HFFc6 (cell line): ENCODE measurements around the gene PCDHGA1. TPM values are rescaled to one million over a fixed set of nuclear protein-coding genes. Genes with fewer than 3 reads are reported as not detected.

Experiments used
- DNase-seq: peaks from one replicate; pipeline ENCODE4 v3.0.0-alpha.2; 2018
- H3K27ac Mint-ChIP-seq: 2 replicates; pipeline ENCODE4 v1.8.0; 2020; ENCODE audit warnings: mild to moderate bottlenecking, mixed read lengths
- H3K27me3 Mint-ChIP-seq: 2 replicates; pipeline ENCODE4 v1.8.0; 2021; ENCODE audit warnings: mild to moderate bottlenecking, moderate library complexity, mixed read lengths; ENCODE audit not compliant: insufficient read depth
- H3K36me3 Mint-ChIP-seq: 2 replicates; pipeline ENCODE4 v1.8.0; 2021; ENCODE audit warnings: low read depth, mixed read lengths
- H3K4me1 Mint-ChIP-seq: 2 replicates; pipeline ENCODE4 v1.8.0; 2020; ENCODE audit warnings: low read depth, mixed read lengths
- H3K4me3 Mint-ChIP-seq: 2 replicates; pipeline ENCODE4 v1.8.0; 2020; ENCODE audit warnings: mild to moderate bottlenecking, moderate library complexity, mixed read lengths
- H3K9me3 Mint-ChIP-seq: 2 replicates; pipeline ENCODE4 v1.8.0; 2020; ENCODE audit warnings: mild to moderate bottlenecking, mixed read lengths
- total RNA-seq, 6 experiments: library from RNA; stranded (reverse); fragmentation: NEBNext Ultra II Directional; extraction: Animal tissue kit (Norgen Biotek cat#: 25700); gene quantifications; 2 replicates in 1 of 6; 3 replicates in 5 of 6; pipeline ENCODE4 v1.2.3, GENCODE V29; 2021
- TF ChIP-seq, protein P1 (sequence below): fragments of 200-600 bp; sonication (generic); IDR thresholded peaks from 2 replicates; pipeline ENCODE4 v1.5.0; 2021; ENCODE audit warnings: antibody characterized with exemption, mild to moderate bottlenecking

PCDHGA1 gene
- total RNA-seq, 6 experiments from 2014 or later, result 0.91 to 1.6 (median 1.2) TPM

DNA sequence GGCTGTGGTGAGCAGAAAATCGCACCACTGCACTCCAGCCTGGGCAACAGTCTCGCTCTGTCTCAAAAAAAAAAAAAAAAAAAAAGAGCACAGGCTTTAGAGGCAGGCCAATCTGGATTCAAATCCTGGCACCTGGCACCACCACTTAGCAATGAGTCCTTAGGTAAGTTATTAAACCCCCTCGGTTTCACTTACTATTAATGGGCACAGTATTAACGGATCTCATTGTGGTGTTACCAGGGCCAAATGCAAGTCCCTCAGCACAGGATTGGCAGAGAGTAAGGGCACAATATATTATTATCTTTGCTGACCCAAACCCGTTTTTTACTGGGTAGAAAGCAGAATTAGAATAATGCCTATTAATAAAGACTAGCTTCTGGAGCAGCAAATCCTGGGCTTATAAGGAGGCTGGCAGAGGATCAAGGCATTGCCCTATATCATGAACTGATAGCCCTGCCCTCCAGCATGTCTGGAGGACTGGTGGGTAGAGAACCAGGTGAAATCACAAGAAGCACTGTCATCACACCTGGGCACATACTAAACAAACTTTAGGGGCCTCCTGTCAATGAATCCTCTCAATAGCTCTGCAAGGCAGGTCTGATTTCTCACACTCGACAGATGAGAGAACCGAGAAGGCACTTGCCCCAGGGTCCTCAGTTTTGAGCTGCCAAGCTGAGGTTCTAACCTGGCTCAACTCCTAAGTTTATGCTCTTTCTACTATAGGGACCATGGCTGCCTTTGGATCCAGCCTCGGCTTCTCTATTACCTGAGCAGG lies 176.3 kb downstream of the PCDHGA1 start:
- Mint-ChIP-seq H3K27me3 (peaks cover 11% of the 10 kb centered on the region), H3K9me3 (no peaks in the 10 kb centered on the region), H3K4me1 (peaks cover 43% of the 10 kb centered on the region), H3K27ac (peak overlapping the region; percentile 98), H3K4me3 (peak overlapping the region; percentile 86; the same call in 1 of the 2 replicates), H3K36me3 (peaks cover 27% of the 10 kb centered on the region)
- DNase-seq, result no peak
- TF ChIP-seq, protein P1, sequence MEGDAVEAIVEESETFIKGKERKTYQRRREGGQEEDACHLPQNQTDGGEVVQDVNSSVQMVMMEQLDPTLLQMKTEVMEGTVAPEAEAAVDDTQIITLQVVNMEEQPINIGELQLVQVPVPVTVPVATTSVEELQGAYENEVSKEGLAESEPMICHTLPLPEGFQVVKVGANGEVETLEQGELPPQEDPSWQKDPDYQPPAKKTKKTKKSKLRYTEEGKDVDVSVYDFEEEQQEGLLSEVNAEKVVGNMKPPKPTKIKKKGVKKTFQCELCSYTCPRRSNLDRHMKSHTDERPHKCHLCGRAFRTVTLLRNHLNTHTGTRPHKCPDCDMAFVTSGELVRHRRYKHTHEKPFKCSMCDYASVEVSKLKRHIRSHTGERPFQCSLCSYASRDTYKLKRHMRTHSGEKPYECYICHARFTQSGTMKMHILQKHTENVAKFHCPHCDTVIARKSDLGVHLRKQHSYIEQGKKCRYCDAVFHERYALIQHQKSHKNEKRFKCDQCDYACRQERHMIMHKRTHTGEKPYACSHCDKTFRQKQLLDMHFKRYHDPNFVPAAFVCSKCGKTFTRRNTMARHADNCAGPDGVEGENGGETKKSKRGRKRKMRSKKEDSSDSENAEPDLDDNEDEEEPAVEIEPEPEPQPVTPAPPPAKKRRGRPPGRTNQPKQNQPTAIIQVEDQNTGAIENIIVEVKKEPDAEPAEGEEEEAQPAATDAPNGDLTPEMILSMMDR, result no peak

DNA sequence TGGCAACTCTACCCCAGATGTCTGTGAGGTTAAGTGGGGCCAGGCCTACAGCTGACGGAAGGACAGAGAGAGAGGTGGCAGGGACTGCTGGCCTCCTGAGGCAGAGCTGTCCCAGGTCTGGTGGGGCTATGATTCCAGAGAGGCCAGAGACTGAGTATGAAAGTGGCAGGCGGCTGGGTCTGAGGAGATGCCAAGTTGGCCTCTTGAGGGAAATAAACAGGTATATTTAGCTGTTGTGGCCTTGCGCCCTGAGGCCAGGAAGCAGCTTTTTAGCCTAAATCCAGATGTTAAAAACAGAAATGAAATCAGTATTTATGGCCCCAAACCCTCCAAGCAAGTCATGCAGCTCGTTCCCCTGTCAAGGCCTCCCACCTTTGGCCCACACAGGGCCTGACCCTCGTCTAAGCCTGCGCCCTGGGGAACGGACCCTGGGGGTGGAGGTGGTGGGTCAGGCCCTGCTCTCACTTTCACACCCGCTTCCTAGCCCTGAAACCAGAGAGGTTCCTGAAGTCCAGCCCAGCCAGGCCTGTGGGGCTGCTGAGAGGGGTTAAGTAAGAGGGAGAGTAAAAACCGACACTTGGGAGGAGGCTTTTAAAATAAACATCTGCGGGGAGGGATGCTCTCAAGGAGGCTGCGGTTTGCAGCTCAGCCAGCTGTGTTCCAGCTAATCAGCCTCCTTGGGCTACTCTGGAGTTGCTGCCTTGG lies 177.2 kb downstream of the PCDHGA1 start:
- H3K4me1 Mint-ChIP-seq, result peaks cover 51% of the 10 kb centered on the region
- H3K27me3 Mint-ChIP-seq, result peaks cover 14% of the 10 kb centered on the region
- peaks cover 30% of the 10 kb centered on the region for H3K36me3 Mint-ChIP-seq
- DNase-seq, result peak; percentile 71
- H3K27ac Mint-ChIP-seq, result peak overlapping the region; percentile 98
- H3K9me3 Mint-ChIP-seq, result no peaks in the 10 kb centered on the region
- peak overlapping the region; percentile 86 for H3K4me3 Mint-ChIP-seq
- TF ChIP-seq, protein P1, result no peak

DNA sequence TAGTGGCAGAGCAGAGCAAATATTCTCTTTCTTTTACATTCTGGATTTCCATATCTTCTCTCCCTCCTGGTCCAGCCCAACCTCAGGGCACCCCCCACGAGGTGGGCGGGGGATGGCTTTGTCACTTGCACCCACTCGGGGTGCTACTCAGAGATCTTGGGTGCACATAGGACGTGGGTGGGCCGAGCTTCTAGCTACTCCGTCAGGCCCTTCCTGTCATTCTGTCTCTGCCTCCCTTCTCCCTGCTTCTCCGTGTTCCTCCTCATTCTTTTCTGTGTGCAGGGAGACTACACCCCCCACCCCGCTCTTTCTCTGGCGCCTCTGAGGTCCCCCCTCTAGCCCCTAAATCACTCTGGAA lies 178.1 kb downstream of the PCDHGA1 start:
- DNase-seq, result no peak
- peaks cover 30% of the 10 kb centered on the region for H3K36me3 Mint-ChIP-seq
- H3K27me3 Mint-ChIP-seq, result peaks cover 18% of the 10 kb centered on the region
- H3K9me3 Mint-ChIP-seq, result no peaks in the 10 kb centered on the region
- peaks cover 60% of the 10 kb centered on the region for H3K4me1 Mint-ChIP-seq
- peak overlapping the region; percentile 86 for H3K4me3 Mint-ChIP-seq
- TF ChIP-seq, protein P1, result no peak
- H3K27ac Mint-ChIP-seq, result peak overlapping the region; percentile 98

DNA sequence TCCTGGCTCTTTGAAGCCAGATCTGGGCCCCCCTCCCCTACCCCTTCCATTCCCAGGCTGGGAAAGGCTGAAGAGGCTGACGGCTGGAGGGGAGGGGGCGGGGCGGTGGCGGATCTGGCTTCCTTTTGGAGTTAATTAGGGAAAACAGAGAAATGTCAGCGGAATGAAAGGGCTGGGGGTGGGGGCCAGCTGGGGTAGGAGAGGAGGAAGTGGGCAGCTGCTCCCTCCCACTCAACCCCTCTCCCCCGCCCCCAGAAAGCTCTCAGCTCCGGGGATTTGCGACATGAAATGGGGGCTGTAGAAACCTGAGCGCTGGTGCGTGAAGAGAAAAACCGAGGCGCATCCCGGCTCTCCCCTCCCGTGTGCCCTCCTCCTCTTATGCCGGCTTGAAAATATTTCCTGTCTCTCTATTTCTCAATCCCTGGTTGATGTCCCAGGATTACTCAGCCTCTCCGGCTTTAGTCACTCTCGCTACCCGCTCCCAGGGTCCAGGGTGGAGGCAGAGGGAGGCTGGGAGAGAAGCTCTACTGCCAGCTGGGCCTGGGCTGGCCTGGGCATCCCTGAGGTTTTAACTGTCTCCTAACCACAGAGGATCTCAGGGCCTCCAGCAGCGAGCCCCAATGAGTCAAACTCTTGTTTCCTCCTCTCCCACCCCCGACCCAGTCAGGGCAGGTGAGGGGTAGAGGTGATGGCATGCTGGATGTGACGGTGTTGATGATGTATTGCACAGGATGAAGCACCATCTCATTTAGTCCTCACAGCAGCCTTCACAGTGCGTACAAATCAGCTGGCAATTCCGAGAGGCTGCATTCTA lies 178.7 kb downstream of the PCDHGA1 start:
- H3K9me3 Mint-ChIP-seq, result no peaks in the 10 kb centered on the region
- H3K4me1 Mint-ChIP-seq, result peaks cover 66% of the 10 kb centered on the region
- DNase-seq, result peak; percentile 95
- peaks cover 22% of the 10 kb centered on the region for H3K27me3 Mint-ChIP-seq
- peak overlapping the region; percentile 86 for H3K4me3 Mint-ChIP-seq
- H3K36me3 Mint-ChIP-seq, result peaks cover 30% of the 10 kb centered on the region
- H3K27ac Mint-ChIP-seq, result peak overlapping the region; percentile 98
- TF ChIP-seq, protein P1, result no peak

DNA sequence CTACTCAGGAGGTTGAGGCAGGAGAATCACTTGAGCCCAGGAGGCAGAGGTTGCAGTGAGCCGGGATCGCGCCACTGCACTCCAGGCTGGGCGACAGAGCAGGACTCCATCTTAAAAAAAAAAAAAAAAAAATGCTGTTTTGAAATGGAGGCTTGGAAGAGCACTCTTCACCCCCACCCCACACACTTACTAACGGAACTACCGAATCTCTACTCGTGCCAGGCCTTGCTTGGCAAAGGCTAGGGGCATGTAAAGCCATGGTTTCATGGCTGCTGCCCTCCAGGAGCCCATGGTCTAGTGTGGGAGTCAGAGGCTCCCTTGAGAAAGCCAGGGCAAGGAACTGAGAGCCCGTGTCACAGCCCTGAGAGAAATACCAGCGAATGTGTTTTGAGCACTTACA lies 179.8 kb downstream of the PCDHGA1 start:
- Mint-ChIP-seq H3K27me3 (peaks cover 22% of the 10 kb centered on the region), H3K4me3 (no peak overlapping the region), H3K36me3 (peaks cover 24% of the 10 kb centered on the region), H3K4me1 (peaks cover 77% of the 10 kb centered on the region), H3K27ac (peak overlapping the region; percentile 98), H3K9me3 (no peaks in the 10 kb centered on the region)
- TF ChIP-seq, protein P1, result no peak
- DNase-seq, result no peak
